Loucy (cell line): ENCODE measurements around the gene LIN7B.

Experiments
- H2AFZ ChIP-seq: fragments of 200-600 bp; sonication (generic); 2 replicates; pipeline ENCODE4 v1.6.0; 2016; ENCODE audit warnings: antibody characterized with exemption, mild to moderate bottlenecking, low read length, moderate library complexity
- H3F3A ChIP-seq: fragments of 200-600 bp; 2 replicates; pipeline ENCODE4 v1.6.0; 2016; ENCODE audit warnings: antibody characterized with exemption, low read depth, mild to moderate bottlenecking
- H3K27me3 ChIP-seq: fragments of 200-600 bp; sonication (generic); 2 replicates; pipeline ENCODE4 v1.6.1; 2014; ENCODE audit warnings: low read length, mild to moderate bottlenecking; ENCODE audit not compliant: insufficient read depth, poor library complexity, severe bottlenecking
- H3K36me3 ChIP-seq: fragments of 200-600 bp; sonication (generic); 2 replicates; pipeline ENCODE4 v1.6.1; 2016; ENCODE audit warnings: low read length; ENCODE audit not compliant: insufficient read depth
- H3K4me1 ChIP-seq: fragments of 200-600 bp; sonication (generic); 2 replicates; pipeline ENCODE4 v1.5.1; 2014; ENCODE audit warnings: low read length, mild to moderate bottlenecking; ENCODE audit not compliant: insufficient read depth, poor library complexity, severe bottlenecking
- H3K4me2 ChIP-seq: fragments of 200-600 bp; sonication (generic); 2 replicates; pipeline ENCODE4 v1.6.0; 2014; ENCODE audit warnings: antibody characterized with exemption, low read length, low read depth, mild to moderate bottlenecking; ENCODE audit not compliant: poor library complexity, severe bottlenecking
- H3K4me3 ChIP-seq: fragments of 200-600 bp; sonication (generic); 2 replicates; pipeline ENCODE4 v1.5.1; 2014; ENCODE audit warnings: low read length, mild to moderate bottlenecking, mixed read lengths; ENCODE audit not compliant: poor library complexity, severe bottlenecking
- H3K79me2 ChIP-seq: fragments of 200-600 bp; sonication (generic); 2 replicates; pipeline ENCODE4 v1.6.1; 2014; ENCODE audit warnings: low read length; ENCODE audit not compliant: insufficient read depth
- H3K9ac ChIP-seq: fragments of 200-600 bp; sonication (generic); 2 replicates; pipeline ENCODE4 v1.6.0; 2014; ENCODE audit warnings: mild to moderate bottlenecking, low read depth, low read length, moderate library complexity; ENCODE audit not compliant: poor library complexity, severe bottlenecking
- H3K9me2 ChIP-seq: fragments of 200-600 bp; sonication (generic); replicated peaks from 2 replicates; pipeline ENCODE4 v1.6.1; 2016; ENCODE audit warnings: low read depth, low read length, mixed read lengths
- H3K9me3 ChIP-seq: fragments of 200-600 bp; sonication (generic); 2 replicates; pipeline ENCODE4 v1.6.1; 2014; ENCODE audit warnings: mild to moderate bottlenecking, antibody characterized with exemption, low read length, low read depth; ENCODE audit not compliant: insufficient read depth
- H4K20me1 ChIP-seq: fragments of 200-600 bp; sonication (generic); 2 replicates; pipeline ENCODE4 v1.6.0; 2014; ENCODE audit warnings: antibody characterized with exemption, low read length, mild to moderate bottlenecking; ENCODE audit not compliant: insufficient read depth, poor library complexity, severe bottlenecking
- CTCF ChIP-seq: fragments of 200-600 bp; sonication (generic); conservative IDR thresholded peaks from 2 replicates; pipeline ENCODE4 v1.5.1; 2014; ENCODE audit warnings: mild to moderate bottlenecking, antibody characterized with exemption, low read length
- EZH2phosphoT487 ChIP-seq: fragments of 200-600 bp; IDR thresholded peaks from 2 replicates; pipeline ENCODE4 v1.6.1; 2018; ENCODE audit warnings: antibody characterized with exemption, mild to moderate bottlenecking, moderate library complexity, borderline replicate concordance

Gene LIN7B

GRCh38 chr19:49165865-49166301, 51.7 kb downstream of the LIN7B start:
- H4K20me1 ChIP-seq, result no peaks in the 10 kb centered on the region
- H3K9me3 ChIP-seq, result no peaks in the 10 kb centered on the region
- no peak overlapping the region for H3K4me2 ChIP-seq
- peaks cover 5% of the 10 kb centered on the region for H3K4me1 ChIP-seq
- no peaks in the 10 kb centered on the region for H3K9me2 ChIP-seq
- no peaks in the 10 kb centered on the region for H3K36me3 ChIP-seq
- no peaks in the 10 kb centered on the region for H3K79me2 ChIP-seq
- no peak for TF ChIP-seq CTCF
- TF ChIP-seq EZH2phosphoT487, result no peak
- H3K9ac ChIP-seq, result no peak overlapping the region
- no peak overlapping the region for H2AFZ ChIP-seq
- H3F3A ChIP-seq, result no peaks in the 10 kb centered on the region
- H3K4me3 ChIP-seq, result no peak overlapping the region
- H3K27me3 ChIP-seq, result no peaks in the 10 kb centered on the region

DNA sequence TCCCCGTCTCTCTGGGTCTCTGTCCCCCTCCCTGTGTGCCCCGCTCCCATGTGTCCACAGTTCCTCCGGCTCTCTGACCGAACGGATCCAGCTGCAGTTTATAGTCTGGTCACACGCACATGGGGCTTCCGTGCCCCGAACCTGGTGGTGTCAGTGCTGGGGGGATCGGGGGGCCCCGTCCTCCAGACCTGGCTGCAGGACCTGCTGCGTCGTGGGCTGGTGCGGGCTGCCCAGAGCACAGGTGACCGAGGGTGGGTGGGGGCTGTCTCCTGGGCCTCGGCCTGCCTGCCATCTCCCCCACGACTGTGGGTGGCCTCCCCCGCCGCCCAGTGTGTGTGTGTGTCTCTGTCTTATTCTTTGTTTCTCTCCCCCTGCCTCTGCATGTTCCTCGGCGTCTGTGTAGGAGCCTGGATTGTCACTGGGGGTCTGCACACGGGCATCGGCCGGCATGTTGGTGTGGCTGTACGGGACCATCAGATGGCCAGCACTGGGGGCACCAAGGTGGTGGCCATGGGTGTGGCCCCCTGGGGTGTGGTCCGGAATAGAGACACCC, 53.8 kb downstream of the LIN7B start:
- H3K9me3 ChIP-seq, result no peaks in the 10 kb centered on the region
- H3K4me3 ChIP-seq, result no peak overlapping the region
- H3K9ac ChIP-seq, result no peak overlapping the region
- H2AFZ ChIP-seq, result no peak overlapping the region
- no peaks in the 10 kb centered on the region for H3K36me3 ChIP-seq
- no peaks in the 10 kb centered on the region for H4K20me1 ChIP-seq
- no peaks in the 10 kb centered on the region for H3K4me1 ChIP-seq
- no peaks in the 10 kb centered on the region for H3K9me2 ChIP-seq
- no peak for TF ChIP-seq EZH2phosphoT487
- TF ChIP-seq CTCF, result no peak
- no peak overlapping the region for H3K4me2 ChIP-seq
- H3K79me2 ChIP-seq, result no peaks in the 10 kb centered on the region
- H3F3A ChIP-seq, result no peaks in the 10 kb centered on the region
- no peaks in the 10 kb centered on the region for H3K27me3 ChIP-seq
